Stimulated activated naive CD8-positive, alpha-beta T cell treated with anti-CD3 and anti-CD28 coated beads, Interleukin-15, amount 100 ng/mL, for 72 hours (primary cell): ENCODE data around the gene NCCRP1.

ENCODE experiments used
- ATAC-seq: fragments of 150-1000 bp; cut with Tn5 transposase; 2 replicates; pipeline ENCODE4 v1.10.0; 2021; ENCODE audit warnings: mild to moderate bottlenecking, moderate library complexity
- DNase-seq, 2 donors: peaks; one replicate each; pipeline ENCODE4 v3.0.0; 2021 to 2022
- H3K27ac Mint-ChIP-seq, 2 donors: one replicate each; pipeline ENCODE4 v1.8.0; 2022; ENCODE audit warnings: mild to moderate bottlenecking in 2 of 2, mixed read lengths in 2 of 2, moderate library complexity in 2 of 2
- H3K27me3 Mint-ChIP-seq: one replicate; pipeline ENCODE4 v1.8.0; 2022; ENCODE audit warnings: mixed read lengths
- H3K4me1 Mint-ChIP-seq: one replicate; pipeline ENCODE4 v1.8.0; 2022; ENCODE audit warnings: mild to moderate bottlenecking, mixed read lengths
- H3K4me3 Mint-ChIP-seq, 2 donors: one replicate each; pipeline ENCODE4 v1.8.0; 2022; ENCODE audit warnings: mild to moderate bottlenecking in 2 of 2, mixed read lengths in 2 of 2, moderate library complexity in 1 of 2
- H3K9me3 Mint-ChIP-seq, 2 donors: one replicate each; pipeline ENCODE4 v1.8.0; 2022; ENCODE audit warnings: mixed read lengths in 2 of 2

Gene NCCRP1

DNA sequence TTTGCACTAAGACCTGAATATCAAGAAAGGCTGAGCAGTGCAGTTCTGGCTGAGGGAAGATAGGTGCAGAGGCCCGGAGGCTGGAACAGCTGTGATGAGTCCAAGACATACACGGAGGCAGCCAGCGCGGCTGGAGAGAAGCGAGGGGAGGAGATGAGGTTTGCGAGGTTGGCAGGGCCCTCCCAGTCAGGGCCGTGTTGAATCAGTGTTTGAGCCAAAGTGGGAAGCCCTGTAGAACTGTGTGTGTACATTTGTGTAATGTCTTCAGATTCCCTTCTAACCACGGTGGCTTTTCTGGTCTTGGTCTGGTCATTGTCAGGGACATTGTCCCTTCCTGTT, 36.3 kb upstream of the NCCRP1 start:
- Mint-ChIP-seq H3K27me3 (no peaks in the 10 kb centered on the region), H3K27ac (peak overlapping the region in 1 of 2 donors; percentile 36), H3K9me3 (no peaks in the 10 kb centered on the region), H3K4me1 (peaks cover 42% of the 10 kb centered on the region), H3K4me3 (no peak overlapping the region)
- ATAC-seq (no peak), DNase-seq (no peak)

DNA sequence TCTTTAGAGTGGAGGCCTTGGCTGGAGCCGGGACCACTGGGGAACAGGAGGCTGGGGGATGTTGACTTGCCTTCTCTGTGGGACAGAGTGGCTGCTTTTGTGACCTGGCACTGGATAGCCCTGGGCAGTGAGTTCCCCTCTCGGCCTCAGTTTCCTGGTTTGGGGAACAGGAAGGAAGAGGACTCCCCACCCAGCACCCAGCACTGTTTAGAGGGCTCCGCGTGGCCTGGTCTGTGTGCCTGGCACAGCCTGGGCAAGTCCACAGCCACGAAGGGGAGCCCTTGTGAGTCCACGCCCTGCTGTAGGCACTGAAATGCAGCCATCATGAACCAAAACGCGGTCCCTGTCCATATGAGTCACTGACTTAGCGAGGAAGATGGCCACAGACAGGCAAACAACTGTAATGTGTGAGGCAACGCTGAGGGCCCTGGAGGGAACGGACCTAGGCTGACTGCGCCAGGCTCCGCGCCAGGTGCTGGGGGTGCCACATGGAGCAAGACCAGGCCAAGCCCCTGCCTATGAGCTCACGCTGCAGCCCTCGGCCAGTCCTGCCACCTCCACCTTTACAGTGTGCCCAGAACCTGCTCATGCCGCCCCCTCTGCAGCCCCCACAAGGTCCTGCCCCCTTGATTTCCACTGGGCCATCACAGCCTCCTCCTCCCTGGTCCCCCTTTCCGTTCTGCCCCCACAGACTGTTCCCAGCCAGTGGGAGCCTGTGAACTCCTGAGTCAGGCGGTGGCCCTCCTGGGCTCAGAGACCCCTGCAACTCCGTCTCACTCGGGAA, 35.7 kb upstream of the NCCRP1 start:
- ATAC-seq = no peak
- Mint-ChIP-seq H3K9me3 (no peaks in the 10 kb centered on the region), H3K27me3 (no peaks in the 10 kb centered on the region), H3K4me3 (no peak overlapping the region), H3K27ac (peak overlapping the region in 1 of 2 donors; percentile 22), H3K4me1 (peaks cover 42% of the 10 kb centered on the region)
- no peak for DNase-seq

DNA sequence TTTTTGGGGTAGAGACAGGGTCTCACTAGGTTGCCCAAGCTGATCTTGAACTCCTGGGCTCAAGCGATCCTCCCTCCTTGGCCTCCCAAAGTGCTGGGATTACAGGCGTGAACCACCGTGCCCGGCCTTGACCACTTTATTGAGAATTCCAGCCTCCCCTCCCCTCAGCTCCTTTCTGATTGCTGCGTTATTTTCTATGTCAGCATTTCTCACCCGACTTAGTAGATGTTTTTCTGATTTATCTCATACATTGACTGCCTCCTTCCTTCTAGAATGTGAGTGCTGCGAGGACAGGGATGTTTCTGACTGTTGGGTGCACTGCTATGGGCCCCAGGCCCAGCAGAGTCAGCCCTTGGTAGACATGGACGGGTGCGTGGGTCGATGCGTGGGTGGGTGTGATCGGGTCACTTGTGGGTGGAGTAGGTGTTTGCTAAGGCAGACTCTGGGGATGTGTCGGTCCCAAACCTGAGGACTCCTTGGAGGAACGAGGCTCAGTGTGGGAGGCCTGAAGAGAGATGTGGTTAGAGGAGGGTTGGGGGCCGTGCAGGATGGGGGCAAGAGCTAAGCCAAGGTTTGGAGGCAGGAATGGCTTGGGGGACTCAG, 34.2 kb upstream of the NCCRP1 start:
- no peak for ATAC-seq
- peak overlapping the region in 1 of 2 donors; percentile 13 for H3K4me3 Mint-ChIP-seq
- H3K27me3 Mint-ChIP-seq = no peaks in the 10 kb centered on the region
- no peaks in the 10 kb centered on the region for H3K9me3 Mint-ChIP-seq
- peak overlapping the region in 1 of 2 donors; percentile 50 for H3K27ac Mint-ChIP-seq
- DNase-seq = no peak
- H3K4me1 Mint-ChIP-seq = peaks cover 34% of the 10 kb centered on the region

DNA sequence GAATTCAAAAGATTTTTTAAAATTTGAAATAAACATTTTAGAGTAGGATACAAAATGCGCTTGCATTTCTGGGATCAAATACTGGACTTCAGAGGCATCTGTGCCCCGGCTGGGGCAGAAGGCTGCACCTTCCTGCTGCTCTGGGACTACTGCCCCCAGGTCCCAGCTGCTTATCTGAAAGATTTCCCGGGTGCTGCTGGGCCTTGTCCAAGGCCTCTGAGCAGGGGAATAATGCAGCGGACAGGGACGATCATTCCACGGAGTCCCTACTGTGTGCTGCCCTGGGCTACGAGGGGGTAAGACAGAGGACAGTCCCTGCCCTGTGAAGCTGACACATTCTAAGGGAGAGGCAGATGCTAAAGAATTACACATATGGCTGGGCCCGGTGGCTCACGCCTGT, 33.1 kb upstream of the NCCRP1 start:
- peaks cover 27% of the 10 kb centered on the region for H3K4me1 Mint-ChIP-seq
- H3K4me3 Mint-ChIP-seq = no peak overlapping the region
- DNase-seq (no peak), ATAC-seq (no peak)
- no peak overlapping the region for H3K27ac Mint-ChIP-seq
- H3K27me3 Mint-ChIP-seq = no peaks in the 10 kb centered on the region
- H3K9me3 Mint-ChIP-seq = no peaks in the 10 kb centered on the region

DNA sequence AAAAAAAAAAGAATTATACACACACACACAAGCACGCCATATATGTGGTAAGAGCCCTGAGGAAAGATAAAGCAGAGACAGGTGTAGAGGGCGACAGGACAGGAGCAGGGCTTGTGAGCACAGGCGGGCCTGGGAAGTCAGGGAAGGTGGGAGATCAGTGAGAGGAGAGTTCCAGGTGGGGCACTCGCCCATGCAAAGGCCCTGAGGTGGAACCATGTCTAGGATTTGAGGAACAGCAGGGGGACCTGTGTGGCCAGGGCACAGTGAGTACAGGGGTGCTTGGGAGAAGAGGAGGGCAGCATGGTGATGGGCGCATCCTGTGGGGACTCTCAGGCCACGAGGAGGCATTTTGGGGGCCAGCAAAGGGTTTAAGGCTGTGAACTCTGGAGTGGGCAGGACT, 32.5 kb upstream of the NCCRP1 start:
- Mint-ChIP-seq H3K4me3 (no peak overlapping the region), H3K27me3 (no peaks in the 10 kb centered on the region), H3K9me3 (no peaks in the 10 kb centered on the region), H3K27ac (peak overlapping the region in 1 of 2 donors; percentile 62), H3K4me1 (peaks cover 22% of the 10 kb centered on the region)
- no peak for DNase-seq
- ATAC-seq = no peak

DNA sequence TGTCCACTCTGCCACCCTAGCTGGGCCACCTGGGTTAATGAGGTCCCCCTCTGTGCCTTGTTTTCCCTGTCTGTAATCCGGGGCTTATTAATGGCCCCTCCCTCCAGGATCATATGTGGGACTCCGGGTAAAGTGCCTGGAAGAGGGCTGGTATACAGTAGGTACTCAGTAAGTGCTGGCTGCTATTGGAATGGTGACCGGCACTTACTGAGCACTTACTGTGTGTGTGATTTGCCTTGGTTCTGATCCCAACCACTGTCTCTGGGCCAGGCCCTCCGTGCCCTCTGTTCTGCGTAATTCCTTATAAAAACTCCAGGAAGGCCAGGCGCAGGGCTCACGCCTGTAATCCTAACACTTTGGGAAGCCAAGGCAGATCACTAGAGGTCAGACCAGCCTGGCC, 30.9 kb upstream of the NCCRP1 start:
- DNase-seq (no peak), ATAC-seq (no peak)
- Mint-ChIP-seq H3K4me1 (peaks cover 12% of the 10 kb centered on the region), H3K4me3 (no peak overlapping the region), H3K27me3 (no peaks in the 10 kb centered on the region), H3K27ac (no peak overlapping the region), H3K9me3 (no peaks in the 10 kb centered on the region)

DNA sequence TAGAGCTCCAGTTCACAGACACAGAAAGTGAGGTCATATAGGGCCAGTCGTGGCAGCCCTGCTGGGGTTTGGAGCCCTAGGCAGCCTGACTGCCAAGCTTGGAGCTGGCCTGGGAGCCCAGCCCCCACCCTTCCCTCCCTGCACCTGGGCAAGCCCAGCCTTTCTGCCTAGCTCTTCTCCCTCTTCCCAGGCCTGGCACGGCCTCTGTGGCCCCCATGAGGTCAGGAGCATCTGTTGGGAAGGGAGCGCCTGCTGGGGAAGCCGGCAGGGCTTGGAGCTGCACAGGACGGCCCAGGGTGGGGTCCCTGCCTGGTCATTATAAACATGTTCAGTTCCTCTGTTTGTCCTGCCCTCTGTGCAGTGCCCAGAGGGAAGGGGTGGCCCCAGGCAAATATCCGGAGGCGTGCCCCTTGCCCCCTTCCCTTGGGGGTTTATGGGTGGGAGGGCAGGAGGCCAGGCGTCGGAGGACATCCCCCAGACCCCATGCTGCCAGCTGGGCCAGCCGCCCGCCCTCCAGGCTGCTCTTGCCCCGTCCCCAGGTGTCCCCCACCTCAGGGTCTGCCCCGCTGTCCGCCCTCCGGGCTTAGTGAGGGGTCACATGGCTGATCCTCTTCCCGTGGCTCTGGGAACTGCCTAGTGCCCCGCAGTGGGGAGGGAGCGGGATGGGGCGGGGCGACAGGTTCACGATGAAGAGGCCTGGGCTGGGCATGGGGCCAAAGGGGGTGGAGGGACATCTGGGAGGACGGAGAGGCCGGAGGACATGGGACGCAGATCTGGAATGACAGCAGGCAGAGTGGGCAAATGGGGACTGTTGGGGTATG, 30.0 kb upstream of the NCCRP1 start:
- no peaks in the 10 kb centered on the region for H3K27me3 Mint-ChIP-seq
- ATAC-seq = no peak
- H3K4me3 Mint-ChIP-seq = no peak overlapping the region
- H3K27ac Mint-ChIP-seq = no peak overlapping the region
- peaks cover 12% of the 10 kb centered on the region for H3K4me1 Mint-ChIP-seq
- no peak for DNase-seq
- H3K9me3 Mint-ChIP-seq = no peaks in the 10 kb centered on the region

DNA sequence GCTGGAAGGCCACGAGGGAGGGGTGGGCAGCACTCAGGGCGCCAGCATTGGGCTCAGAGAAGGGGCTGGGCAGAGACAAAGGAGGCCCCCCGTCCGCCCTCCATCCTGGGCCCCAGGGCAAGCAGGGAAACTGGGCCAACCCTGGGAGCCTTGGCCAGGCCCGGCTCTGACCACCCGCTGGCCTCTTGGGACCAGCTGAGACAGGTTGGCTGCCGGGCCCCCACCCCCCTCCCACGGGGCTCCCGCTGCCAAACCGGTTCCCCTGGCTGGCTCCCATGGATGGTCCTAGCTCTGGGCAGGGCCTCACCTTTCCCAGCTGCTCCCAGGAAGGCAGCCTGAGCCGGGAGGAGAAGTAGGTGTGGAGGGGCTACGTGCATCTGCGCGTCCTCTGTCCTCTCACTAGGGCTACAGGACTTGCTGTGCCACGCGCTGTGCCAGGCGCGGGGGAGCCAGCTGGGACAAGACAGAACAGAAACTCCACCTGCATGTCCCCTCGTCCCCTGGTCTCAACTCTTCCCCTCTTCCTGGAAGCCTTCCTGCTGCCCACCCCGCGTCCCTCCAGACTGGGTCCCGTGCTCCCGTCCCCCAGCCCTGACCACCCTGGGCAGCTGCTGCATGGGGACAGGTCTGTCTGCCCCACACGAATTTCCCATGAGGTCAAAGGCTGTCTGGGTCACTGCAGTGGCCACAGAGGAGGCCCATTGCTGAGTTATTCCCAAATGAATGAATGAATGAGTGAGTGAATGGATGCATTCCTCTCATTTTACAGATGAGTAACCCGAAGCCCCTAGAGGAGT, 29.1 kb upstream of the NCCRP1 start:
- H3K27me3 Mint-ChIP-seq = no peaks in the 10 kb centered on the region
- DNase-seq = no peak
- H3K27ac Mint-ChIP-seq = no peak overlapping the region

DNA sequence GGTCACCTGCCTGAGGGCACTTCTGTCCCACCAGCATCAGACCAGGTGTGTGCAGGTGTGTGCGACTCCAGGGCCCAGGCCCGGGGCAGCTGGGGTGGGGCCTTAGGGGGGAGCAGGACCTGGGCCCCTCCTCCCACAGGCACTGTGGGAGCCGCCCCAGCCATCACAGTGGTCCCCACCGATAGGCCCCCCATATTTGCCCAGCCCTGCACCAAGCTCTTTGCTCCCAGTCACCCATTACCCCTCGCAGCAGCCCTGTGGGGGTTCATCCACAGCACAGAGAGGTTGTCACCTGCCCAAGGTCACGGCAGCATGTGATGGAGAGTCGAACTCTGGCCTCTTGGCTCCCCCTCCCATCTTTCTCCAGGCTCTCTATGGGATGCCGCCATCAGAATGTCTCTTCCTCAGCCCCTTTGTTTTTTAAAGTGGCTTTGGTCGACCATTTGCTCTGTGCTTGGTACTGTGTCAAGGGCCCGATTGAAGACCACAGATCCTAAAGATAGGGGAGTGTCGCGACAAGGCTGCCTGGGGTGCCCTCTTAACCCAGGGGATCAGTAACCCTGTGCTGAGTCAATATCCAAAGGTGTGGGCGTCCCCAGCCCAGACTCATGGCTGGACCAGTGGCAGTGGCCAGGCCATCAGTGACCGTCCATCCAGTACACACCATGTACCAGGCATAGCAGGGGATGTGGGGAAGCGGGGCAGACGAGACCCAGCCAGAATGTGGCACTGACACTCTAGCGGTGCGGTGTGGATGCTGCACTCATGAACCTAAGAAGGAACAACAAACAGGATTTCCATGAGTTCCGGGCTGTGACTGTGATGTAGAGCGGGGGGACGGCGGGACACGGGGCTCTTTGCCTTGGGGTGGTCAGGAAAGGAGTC, 28.3 kb upstream of the NCCRP1 start:
- H3K4me3 Mint-ChIP-seq = no peak overlapping the region
- H3K27ac Mint-ChIP-seq = peak overlapping the region; percentile 1 to 11
- no peak for DNase-seq
- no peaks in the 10 kb centered on the region for H3K4me1 Mint-ChIP-seq
- ATAC-seq = no peak
- no peaks in the 10 kb centered on the region for H3K27me3 Mint-ChIP-seq
- H3K9me3 Mint-ChIP-seq = no peaks in the 10 kb centered on the region

More for the DNA sequence above, 29.1 kb upstream of the NCCRP1 start:
- no peak for ATAC-seq
- no peaks in the 10 kb centered on the region for H3K9me3 Mint-ChIP-seq
- peaks cover 8% of the 10 kb centered on the region for H3K4me1 Mint-ChIP-seq
- H3K4me3 Mint-ChIP-seq = no peak overlapping the region

DNA sequence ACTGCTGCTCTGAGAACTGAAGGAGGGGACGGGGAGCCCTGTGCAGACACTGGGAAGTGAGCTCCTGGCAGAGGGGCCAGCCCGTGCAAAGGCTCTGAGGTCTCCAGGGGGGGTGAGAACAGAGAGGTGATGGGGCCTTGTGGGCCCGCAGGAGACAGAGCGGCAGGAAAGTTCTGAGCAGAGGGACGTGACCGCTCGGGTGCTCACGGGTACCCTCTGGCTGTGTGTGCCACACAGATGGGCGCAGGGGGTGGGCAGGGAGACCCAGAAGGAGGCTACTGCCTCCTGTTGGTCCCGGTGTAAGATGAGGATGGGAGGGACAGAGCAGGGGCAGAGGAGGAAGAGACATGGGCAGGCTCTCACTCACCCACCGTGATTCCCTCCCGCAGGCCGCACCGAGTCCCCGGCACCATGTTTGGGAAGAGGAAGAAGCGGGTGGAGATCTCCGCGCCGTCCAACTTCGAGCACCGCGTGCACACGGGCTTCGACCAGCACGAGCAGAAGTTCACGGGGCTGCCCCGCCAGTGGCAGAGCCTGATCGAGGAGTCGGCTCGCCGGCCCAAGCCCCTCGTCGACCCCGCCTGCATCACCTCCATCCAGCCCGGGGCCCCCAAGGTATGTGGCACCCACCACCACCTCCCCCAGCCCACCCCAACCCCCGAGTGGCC, 27.5 kb upstream of the NCCRP1 start:
- no peaks in the 10 kb centered on the region for H3K9me3 Mint-ChIP-seq
- no peaks in the 10 kb centered on the region for H3K27me3 Mint-ChIP-seq
- DNase-seq (no peak), ATAC-seq (no peak)
- H3K4me1 Mint-ChIP-seq = no peaks in the 10 kb centered on the region
- no peak overlapping the region for H3K4me3 Mint-ChIP-seq
- H3K27ac Mint-ChIP-seq = no peak overlapping the region

DNA sequence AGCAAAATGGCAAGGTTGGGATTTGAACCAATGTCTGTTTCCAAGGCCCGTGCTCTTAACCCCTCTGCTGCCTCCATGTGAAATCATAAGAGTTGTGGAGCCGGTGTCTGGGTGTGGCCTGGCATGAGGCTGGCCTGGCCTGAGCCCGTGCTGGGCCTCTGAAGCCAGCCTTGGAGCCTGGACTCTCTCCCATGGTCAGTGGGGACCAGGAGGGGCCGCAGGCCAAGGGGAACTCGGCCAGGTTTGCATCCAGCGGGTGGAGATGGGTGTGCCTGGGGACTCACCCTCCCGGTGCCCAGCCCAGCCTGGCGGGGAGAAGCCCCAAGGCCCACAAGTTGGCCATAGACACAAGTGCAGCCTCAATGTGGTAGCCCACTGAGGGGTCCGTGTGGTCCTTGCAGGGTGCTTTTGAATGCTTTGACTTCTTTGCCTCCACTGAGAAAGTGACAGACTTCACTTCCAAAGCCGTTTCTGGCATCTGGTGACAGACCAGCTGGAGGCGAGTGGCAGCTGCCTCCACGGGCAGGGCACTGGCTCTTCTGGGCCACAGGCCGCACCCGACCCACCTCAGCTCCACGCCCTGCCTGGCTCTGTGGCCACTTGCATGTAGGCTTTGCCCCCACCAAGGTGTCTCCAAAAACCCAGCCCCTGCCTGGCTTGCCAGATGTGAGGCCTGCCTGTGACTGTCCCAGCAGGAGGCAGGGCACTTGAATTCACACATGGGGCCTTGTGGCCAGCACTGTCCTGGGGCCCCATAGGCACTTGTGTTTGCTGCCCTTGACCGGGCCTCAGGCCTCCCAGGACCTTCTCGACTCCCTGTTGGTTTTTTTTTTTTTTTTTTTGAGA, 26.2 kb upstream of the NCCRP1 start:
- H3K4me1 Mint-ChIP-seq = no peaks in the 10 kb centered on the region
- H3K9me3 Mint-ChIP-seq = no peaks in the 10 kb centered on the region

DNA sequence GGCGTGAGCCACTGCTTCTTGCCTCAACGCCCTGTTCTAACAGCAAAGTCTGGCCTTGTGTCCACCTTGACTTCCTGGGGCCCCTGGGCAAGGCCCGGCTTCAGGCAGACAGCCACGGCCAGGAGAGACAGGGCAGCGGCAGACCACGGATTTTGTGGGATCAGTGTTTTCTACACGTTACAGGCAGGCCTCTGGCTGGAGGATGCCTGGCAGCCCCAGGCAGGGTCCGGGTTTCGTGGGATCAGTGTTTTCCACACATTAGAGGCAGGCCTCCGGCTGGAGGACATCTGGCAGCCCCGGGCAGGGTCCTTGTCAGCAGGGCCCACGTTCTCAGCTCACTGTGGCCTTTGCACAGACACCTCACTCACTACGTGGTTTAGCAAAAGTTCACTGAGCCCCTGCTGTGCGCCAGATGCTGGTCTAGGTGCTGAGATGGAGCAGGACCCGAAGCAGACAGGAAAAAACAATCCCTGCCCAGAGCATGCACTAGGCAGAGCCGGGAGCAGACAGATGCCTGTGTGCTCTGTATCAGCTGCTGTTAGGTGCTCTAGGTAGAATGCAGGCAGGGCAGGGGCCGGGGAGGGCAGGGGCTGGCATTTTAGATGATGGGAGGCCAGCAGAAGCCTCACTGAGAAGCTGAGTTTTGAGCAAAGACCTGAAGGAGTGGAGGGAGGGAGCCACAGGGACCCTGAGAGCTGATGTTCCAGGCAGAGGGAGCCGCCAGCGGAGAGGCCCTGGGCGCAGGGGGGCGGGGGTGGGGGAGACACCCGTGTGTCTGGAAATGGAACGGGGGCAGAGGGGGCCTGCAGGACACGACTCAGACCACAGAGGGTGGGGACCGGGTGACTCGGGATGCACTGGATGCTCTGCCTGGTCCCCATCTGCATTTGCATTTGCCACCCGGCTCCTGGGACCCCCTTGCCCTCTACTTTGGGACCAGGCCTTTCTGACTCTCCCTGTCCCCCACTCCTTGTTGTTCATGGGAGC, 25.0 kb upstream of the NCCRP1 start:
- no peaks in the 10 kb centered on the region for H3K27me3 Mint-ChIP-seq
- H3K27ac Mint-ChIP-seq = no peak overlapping the region
- H3K9me3 Mint-ChIP-seq = no peaks in the 10 kb centered on the region
- ATAC-seq = no peak
- no peaks in the 10 kb centered on the region for H3K4me1 Mint-ChIP-seq
- no peak overlapping the region for H3K4me3 Mint-ChIP-seq
- no peak for DNase-seq

More for the DNA sequence above, 26.2 kb upstream of the NCCRP1 start:
- ATAC-seq (no peak), DNase-seq (no peak)
- no peaks in the 10 kb centered on the region for H3K27me3 Mint-ChIP-seq
- no peak overlapping the region for H3K27ac Mint-ChIP-seq
- no peak overlapping the region for H3K4me3 Mint-ChIP-seq
